ENCODE measurements around the gene RSBN1L.

- TF ChIP-seq CTCF (conservative IDR thresholded peaks at IDR 0.05; ENCODE audit: low read depth, low read length) = no peak
- no peak for TF ChIP-seq EZH2 (IDR thresholded peaks at IDR 0.05; ENCODE audit: borderline replicate concordance, low read depth, low read length, poor library complexity, severe bottlenecking)
These were observed 42.1 kb downstream of the RSBN1L start for GRCh38 chr7:77738382-77738781.
